Mammary microvascular endothelial cell (primary cell): ENCODE results near the gene PRM3. TPM values are rescaled to one million over a fixed set of nuclear protein-coding genes. Genes with fewer than 3 reads are reported as not detected.

Experiments
- total RNA-seq: library from RNA; depleted of rRNA; stranded (reverse); fragments of >200 nt; gene quantifications from 2 replicates; pipeline ENCODE4 v1.2.3, GENCODE V29; 2015

PRM3 gene, protein sequence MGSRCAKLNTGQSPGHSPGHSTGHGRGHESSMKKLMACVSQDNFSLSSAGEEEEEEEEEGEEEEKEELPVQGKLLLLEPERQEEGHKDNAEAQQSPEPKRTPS
- not detected in 2 replicates for total RNA-seq

DNA sequence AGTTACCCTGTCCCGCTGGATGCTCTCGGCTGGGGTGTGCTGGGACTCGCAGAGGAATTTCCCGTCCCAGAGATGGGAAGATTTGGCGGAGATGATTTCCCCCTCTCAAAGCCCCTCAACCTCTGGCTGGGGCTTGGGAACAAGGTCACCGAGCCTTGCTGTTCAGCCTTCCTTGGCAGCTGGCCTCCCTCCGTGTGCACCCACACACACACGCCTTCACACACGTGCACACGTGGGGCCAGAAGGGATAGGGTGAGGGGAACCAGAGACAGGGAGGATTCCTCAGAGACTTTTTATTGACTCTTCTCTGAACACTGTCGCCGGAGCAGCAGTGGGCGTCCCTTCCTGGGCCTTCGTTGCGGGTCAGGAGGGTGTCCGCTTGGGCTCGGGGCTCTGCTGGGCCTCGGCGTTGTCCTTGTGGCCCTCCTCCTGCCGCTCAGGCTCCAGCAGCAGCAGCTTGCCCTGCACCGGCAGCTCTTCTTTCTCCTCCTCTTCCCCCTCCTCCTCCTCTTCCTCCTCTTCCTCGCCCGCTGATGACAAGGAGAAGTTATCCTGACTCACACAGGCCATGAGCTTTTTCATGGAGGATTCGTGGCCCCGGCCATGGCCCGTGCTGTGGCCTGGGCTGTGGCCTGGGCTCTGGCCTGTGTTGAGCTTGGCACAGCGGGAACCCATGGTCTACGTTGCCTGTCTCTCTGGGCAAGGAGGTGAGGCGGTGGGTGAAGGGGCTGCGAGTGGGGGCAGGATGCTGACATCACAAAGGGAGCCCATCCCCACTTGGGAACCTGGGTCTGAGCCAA lies at the start of gene PRM3:
Gene PRM3, minus strand, starts transcription at position 709 of the 800 bp plus-strand sequence. Its CDS starts 34 bp downstream, at position 675.

DNA sequence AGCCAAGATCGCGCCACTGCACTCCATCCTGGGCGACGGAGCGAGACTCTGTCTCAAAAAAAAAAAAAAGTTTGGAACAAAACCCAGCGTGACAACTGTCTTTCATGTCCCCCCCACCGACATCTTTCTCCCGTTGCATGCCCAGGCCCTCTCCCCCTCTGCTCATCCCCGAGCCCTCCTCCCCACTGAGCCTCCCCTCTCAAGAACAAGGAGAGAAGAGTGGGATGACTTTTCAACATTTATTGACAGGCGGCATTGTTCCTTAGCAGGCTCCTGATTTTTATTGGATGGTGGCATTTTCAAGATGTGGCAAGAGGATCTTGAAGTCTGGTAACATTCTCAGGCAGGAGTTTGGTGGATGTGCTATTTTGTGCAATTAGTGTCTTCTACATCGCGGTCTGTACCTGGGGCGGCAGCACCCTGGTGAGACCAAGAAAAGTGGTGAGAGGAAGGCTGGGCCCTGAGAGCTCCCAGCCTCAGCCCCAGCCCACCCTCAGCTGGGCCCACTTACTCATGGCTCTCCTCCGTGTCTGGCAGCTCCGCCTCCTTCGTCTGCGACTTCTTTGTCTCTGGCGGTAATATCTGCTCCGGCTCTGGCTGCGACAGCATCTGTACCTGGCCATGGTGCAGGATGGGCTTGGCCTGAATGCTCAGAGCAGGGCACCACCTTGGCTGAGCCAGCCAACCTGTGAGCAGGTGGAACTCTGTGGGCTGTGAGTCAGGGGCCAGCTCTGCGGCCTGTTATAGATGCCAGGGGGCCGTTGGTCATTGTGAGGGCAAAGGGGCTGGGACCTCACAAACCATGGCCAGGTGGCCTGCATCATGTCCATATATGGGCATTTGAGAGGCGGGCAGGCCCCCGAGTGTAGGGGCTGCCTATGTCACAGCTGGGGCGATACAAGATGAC lies 7.4 kb upstream of the PRM3 start, which contains the start of gene PRM1:
Gene PRM1, minus strand, starts transcription at position 715 of the 907 bp plus-strand sequence. Its CDS starts 92 bp downstream, at position 623.

DNA sequence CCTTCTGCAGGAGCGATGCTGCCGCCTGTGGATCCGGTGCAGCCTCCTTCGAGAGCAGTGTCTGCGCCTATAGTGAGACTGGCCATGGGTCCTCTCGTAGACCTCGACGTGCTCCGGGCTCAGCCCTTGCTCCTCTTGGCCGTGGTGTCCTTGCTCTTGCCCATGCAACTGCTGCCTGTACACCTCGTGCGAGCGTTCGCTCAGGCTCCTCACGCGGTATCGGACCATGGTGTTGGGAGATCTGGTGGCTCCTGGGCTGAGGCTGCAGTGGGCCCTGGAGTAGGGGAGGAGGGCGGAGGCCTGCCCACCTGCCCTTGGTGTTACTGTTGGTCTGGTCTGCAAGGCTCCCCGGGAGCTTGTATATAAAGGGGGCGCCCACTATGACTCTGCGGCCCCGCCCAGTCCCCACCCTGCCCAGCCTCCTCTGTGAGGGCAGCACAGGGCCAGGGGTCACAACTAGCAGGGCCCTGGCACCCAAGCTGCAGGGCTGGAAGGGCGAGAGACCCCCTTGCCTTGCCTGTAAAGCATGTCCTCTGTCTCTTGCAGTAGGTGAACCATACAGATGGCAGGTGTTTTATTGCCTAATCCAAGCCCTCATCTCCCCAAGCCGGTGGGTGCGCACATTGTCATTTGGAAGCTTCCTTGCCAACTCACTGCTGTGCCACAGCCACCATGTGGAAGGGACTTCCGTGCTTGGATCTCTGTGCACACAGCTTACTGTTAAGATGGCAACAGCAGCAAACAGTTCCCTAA lies 2.9 kb upstream of the PRM3 start, which contains the start of gene PRM2:
Gene PRM2, minus strand, starts transcription at position 338 of the 753 bp plus-strand sequence. Its CDS starts 110 bp downstream, at position 228.

DNA sequence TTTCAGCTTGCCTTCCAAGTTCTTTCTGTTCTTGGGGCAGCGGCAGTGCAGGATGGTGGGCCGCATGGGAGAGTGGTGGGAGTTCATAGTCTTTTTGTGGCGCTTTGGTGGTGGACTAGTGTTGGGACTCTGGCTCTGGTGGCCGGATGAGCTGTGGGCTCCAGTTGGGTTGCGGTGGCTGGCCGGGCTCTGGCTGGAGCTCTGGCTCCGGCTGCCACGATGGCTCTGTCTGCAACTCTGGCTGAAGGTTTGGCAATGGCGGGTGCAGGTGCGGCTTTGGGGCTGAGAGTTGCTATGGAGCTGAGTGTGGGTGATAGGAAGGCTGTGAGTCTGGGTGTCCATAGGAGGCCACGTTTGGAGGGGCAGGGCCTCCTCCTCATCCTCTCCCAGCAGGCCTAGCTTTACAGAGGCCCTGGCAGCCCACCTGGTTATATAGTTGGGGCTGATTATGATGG lies 4.5 kb downstream of the PRM3 start, which contains the start of gene TNP2:
Gene TNP2, minus strand, starts transcription at position 405 of the 455 bp plus-strand sequence. Its CDS starts 63 bp downstream, at position 342.

DNA sequence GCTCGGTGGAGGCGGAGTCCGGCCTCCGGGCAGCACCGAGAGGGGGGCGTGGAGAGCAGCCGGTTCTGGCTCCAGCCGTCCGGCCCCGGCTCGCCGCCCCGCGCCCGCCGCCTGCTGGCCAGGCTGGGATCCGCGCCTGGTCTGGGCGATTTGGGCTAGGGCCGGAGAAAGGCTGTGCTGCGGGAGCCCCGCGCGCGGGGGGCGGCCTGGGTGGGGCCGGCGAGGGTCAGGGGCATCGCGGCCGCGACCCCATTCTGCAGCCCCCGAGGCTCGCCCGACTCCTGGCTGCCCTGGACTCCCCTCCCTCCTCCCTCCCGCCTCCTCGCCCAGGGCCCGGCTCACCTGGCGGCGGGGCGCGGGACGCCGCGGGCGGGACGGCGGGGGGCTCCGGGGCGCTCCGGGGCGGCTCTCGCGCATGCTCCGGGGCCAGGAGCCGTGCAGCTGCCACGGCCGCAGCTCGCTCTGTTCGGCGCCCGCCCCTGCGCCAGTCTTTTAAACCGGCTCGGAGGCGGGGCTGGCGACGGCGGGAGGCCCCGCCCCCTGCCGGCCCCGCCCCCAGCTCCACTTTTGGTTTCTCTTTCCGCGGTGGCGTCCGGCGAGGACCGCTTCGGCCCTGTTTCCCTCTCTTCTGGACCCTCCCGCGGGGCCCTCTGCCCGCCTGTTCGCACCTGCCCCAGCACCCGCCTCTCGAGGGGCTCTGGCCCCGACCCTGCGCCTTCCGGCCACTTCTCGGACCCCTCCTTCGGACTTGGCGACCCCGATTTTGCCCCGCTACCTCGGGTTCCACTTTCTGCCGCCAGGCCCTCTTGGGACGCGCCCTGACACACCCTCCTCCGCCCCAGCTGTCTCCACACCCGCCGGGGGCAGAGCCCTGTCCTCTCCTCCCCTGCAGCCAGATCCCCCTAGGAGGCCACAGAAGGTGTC lies 17.4 kb downstream of the PRM3 start, which contains the start of gene SOCS1:
Gene SOCS1, minus strand, starts transcription at position 468 of the 924 bp plus-strand sequence. CDS start 726 bp downstream, outside the sequence.

Other genes starting within 250 kb of the PRM3 start
- 1.7 and 2.4 TPM in 2 replicates for gene SOCS1, start 17.4 kb downstream of the PRM3 start, total RNA-seq
- not detected in 2 replicates for gene TNP2, start 4.3 kb downstream of the PRM3 start, total RNA-seq
- gene PRM2, start 2.9 kb upstream of the PRM3 start, total RNA-seq, result not detected in 2 replicates
- gene PRM1, start 7.7 kb upstream of the PRM3 start, total RNA-seq, result not detected in 2 replicates
- 13.1 and 15.9 TPM in 2 replicates for gene RMI2, start 71.8 kb upstream of the PRM3 start, total RNA-seq